ENCODE measurements around the gene IFITM2.
"Not testable (repeated sequence)": the region's sequence is repeated elsewhere in the genome, so short reads cannot be mapped to it uniquely, and the experiment has no call there.

Gene IFITM2

DNA sequence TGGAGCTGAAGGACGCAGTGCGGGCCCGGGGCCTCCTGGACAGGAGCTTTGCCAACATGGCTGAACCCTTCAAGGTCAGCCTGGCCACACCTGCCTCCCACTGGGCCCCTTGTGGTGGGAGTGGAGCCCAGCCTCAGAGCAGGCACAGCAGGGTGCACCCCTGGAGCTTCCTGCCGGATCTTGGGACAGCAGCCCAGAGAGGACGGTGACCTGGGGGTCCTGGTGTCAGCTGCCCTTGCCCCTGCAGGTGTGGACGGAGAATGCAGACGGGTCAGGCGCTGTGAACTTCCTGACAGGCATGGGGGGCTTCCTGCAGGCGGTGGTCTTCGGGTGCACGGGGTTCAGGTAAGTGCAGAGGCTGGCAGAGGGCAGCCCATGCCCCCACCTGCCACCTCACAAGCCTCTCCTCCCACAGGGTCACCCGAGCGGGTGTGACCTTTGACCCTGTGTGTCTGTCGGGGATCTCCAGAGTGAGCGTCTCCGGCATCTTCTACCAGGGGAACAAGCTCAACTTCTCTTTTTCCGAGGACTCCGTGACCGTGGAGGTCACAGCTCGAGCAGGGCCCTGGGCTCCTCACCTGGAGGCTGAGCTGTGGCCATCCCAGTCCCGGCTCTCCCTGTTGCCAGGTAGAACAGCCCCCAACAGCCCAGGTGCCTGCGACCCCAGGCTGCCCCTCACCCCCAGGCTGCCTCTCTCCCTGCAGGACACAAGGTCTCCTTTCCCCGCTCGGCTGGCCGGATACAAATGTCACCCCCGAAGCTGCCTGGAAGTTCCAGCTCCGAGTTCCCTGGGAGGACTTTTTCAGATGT, 13.6 kb upstream of the IFITM2 start:
- DNase-seq, result no peak

GRCh38 chr11:294780-295179, 12.8 kb upstream of the IFITM2 start:
- no peak for DNase-seq

GRCh38 chr11:295351-296170, 12.1 kb upstream of the IFITM2 start:
- DNase-seq, result no peak

DNA sequence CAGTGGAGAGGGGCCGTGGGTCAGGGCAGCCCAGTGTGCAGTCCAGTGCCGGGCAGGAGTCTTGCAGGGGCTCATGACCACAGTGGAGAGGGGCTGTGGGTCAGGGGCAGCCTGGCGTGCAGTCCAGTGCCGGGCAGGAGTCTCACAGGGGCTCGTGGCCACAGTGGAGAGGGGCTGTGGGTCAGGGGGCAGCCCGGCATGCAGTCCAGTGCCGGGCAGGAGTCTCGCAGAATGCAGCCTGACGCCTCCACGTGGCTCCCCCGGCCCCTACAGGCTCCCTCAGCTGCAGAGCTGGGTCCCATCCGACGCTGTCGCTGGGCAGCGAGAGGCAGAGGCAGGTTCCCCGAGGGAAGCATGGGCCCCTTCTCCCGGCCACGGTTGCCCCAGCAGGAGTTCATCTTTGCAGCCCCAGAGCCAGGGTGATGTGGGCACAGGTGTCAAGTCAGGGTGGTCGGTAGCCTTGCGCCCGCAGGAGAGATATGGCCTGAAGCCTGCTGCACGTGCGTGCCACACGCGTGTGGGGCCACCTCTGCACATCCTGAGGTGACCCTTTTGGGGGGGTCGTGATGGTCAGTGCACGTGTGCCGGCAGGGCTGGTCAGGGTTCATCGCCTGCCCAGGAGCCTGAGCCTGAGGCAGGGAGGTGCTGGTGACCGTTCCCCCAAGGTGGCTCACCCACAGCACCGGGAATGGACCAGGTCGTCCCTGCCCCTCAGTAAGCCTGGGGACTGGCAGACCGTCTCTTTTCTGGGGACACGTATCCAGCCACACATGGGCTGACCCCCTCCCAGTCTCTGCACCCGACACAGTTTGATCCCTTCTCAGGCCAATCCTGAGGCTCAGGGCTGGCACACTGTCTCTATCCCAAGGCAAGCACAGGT, 11.2 kb upstream of the IFITM2 start:
- DNase-seq, result no peak

DNA sequence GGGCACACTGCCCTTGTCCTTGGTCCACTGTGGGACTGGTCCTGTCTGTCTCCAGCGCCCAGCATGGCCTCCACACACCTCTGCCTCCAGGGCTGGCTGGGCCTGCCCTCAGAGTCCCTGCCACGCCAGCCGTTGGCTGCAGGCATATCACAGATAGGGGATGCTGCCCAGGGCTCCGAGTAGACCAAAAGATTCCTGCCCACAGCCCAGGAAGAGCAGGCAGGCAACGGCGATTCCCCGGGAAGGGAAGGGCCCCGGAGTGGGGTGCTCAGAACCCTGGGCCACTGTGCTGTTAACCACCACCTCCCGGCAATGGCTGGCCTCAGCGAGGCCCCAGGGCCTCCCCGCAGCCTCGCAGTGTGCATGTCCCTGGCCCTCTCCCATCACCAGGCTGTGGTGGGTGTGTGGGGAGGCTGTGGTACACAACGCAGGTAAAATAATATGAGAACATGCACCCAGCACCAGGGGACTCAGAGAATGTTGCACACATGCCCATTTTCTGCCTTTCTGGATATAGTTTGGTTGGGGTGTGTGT, 10.5 kb upstream of the IFITM2 start:
- no peak for DNase-seq

DNA sequence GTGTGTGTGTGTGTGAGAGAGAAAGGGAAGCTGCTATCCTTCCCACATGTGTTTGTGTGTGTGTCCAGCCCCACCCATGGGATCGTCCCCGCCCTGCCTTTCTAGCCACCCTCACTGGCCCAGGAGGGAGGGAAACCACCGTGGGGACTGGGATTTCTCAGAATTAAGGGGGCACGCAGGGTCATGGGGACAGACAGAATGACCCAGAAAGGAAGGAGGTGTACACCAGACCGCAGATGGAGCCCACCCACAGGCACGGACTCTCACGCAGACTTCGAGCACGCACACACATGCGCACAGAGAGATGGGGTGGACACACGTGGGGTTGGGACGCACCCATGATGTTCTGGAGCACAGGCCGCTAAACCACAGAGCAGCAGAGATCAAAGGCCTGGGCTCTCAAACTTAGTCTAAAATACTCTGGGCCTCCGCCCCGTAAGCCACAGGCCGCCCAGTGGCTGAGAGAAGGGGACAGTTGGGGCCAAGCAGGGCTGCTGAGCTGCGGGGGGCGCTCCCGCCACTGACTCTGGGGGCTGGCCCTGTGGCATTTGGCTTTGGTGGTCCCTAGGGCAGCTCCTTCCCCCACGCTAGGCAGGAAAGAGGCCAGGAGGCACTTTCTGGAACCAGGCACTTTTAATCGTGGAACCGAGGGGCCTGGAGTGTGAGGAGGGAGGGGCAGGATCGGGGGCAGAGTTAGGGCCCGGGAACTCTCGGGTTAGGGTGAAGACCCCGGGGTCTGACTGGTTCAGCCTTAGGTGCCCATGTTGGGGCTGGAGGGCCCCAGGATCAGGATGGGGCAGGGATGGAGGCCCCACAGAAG, 9.8 kb upstream of the IFITM2 start:
- peak in 1 of 2 donors; percentile 62 for DNase-seq

DNA sequence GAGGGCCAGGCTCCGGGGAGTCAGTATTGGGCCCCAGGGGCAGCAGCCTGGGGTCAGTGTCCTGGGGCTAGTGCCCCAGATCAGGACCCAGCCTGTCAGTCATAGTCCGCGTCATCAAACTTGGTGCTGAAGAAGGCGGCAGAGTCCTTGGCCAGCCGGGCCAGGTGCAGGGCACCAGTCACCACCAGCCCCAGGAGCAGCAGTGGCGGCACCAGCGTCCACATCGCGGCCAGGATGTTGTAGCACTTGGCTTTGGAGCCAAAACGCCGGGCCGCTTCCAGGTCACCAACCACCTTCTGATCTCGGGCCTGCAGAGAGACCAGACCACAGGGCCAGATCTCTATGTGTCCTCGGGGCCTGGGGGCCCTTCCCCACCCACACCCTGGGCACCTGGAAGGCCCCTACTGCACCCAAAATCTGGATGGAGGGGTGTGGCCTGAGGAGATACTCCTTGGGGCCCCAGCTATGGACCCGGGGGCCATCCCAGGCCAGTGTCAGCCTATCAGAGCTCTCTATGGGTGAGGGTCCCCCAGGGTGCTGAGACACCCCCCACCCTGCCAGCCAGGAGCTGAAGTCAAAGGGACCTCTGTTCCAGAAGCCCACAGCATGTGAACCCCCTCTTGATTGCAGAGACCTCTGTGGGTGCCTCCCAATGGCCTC, 9.1 kb upstream of the IFITM2 start:
- no peak for DNase-seq

GRCh38 chr11:299081-299891, 8.3 kb upstream of the IFITM2 start, which contains the start of gene IFITM5:
IFITM5 (minus strand) TSS chr11:299526; CDS start chr11:299490, 36 bp downstream.
- no peak for DNase-seq

- no peak for DNase-seq
Observed at GRCh38 chr11:299951-300735, 7.5 kb upstream of the IFITM2 start.

- no peak for DNase-seq
Observed at GRCh38 chr11:303363-303762, 4.3 kb upstream of the IFITM2 start.

DNA sequence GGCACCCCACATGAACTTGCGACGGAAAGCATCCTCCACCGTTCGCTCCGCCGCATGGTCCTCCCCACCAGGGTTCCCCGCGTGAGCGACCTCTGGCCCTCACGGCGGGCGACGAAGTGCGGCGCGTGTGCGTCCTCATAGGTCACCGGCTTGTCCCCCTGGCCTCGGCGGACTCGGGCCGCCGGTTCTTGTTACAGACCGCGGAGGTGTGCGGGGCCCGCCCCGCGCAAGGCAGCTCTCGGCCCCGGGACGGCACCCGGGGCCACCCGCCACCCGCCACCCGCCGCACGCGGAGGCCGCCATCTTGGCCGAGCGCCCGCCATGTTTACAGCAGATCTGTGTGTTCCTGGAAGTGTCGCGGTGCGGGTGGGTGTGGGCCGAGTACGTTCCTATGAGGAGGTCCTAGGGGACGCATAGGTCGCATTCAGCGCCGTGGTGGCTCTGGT, 3.5 kb upstream of the IFITM2 start:
- no peak for DNase-seq

DNA sequence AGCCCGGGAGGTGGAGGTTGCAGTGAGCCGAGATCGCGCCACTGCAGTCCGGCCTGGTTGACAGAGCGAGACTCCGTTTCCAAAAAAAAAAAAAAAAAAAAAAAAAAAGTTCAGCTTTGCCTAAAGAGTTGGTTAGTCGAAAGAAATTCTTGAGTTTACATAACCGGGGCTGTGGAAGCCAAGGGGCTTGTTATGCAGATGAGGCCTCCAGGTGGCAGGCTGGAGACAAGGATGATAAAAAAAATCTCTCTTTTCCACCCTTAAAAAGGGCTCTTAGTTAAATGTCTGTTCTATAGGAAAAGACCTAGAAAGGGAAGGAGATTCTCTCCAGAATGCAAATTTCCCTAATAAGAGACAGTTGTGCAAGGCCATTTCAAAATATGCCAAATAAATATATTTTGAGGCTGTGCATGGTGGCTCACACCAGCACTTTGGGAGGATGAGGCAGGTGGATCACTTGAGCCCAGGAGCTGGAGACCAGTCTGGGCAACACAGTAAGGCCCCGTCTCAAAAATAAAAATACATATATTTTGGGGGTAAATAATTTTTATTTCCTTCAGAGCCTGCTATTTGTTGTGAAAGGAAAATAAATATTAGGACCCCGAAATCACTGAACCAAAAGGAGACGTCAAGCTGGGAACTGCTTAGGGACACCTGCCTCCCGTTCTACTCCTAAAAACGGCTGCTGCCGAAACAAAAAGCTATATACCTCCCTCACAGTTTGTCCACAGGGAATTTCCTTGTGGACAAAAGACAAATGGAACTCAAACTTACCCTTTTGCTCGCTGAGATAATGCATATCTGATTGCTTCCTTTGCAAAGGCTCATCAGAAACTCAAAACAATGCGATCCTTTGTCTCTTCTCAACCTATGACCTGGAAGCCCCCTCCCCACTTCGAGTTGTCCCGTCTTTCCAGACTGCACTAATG, 2.4 kb upstream of the IFITM2 start:
- peak; percentile 69 to 81 for DNase-seq

- DNase-seq, result no peak
Observed at GRCh38 chr11:305844-306211, 1.8 kb upstream of the IFITM2 start.

- DNase-seq, result no peak
Observed at GRCh38 chr11:306645-307371, 808 bp upstream of the IFITM2 start.

DNA sequence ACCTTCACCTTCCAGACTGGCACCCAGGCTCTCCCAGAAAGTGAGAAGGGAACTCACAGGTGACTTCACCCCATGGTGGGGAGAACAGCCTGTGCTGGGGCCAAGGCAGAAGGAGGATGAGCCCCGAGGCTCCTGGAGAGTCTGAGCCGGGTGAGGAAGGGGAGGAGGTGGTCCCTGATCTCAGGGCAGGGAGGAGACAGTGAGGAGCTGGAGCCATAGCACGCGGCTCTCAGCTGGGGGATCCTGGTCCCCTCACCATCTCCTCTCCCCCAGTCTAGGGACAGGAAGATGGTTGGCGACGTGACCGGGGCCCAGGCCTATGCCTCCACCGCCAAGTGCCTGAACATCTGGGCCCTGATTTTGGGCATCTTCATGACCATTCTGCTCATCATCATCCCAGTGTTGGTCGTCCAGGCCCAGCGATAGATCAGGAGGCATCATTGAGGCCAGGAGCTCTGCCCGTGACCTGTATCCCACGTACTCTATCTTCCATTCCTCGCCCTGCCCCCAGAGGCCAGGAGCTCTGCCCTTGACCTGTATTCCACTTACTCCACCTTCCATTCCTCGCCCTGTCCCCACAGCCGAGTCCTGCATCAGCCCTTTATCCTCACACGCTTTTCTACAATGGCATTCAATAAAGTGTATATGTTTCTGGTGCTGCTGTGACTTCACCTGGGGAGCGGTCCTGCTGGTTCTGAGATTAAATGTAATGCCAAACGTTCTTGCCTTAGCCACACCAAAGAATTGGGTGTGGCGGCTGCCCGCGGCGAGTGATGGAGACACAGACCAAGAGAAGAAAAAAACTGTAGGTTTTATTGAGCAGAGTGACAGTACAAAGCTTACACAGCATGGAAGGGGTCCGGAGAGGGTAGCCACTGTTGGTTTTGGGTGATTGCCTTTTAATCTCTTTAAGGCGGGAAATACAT, 1.4 kb downstream of the IFITM2 start:
- peak in 1 of 2 donors; percentile 68 for DNase-seq

DNA sequence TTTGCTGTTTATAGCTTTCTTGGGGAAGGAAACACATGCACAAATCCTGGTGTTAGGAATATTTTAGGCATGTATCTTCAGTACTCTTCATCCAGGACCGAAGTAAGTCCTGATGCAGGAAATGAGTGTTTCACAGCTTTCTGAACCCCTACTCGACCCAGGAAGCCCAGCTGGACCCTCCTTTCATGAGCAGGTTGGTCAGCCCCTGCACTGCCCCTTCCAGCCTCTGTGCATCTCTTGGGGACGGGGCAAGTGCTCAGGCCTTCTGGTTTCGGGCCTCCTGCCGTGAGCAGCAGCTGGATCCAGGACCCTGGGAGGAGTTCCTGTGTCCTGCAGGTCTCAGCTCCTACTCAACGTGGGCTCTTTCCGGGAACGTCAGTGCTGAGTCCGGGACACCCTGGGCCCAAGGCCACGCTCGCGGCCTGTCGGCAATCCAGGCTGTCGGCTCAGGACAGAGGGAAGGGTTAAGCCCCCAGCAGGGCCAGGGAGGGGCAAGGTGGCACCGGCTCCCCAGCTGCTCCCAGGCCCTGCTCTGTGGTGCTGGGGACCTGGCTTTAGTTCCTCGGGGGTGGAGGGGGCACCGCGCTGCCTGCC, 2.5 kb downstream of the IFITM2 start:
- DNase-seq, result not testable (repeated sequence)

All from CD4-positive, alpha-beta T cell treated with Interferon alpha-2 for 1 hour (primary cell).